ENCODE measurements around the gene TENT4B. TPM values are rescaled to one million over a fixed set of nuclear protein-coding genes. Genes with fewer than 3 reads are reported as not detected.

Gene TENT4B
- total RNA-seq, 1 donor from 2014 or later = 15.2 TPM

DNA sequence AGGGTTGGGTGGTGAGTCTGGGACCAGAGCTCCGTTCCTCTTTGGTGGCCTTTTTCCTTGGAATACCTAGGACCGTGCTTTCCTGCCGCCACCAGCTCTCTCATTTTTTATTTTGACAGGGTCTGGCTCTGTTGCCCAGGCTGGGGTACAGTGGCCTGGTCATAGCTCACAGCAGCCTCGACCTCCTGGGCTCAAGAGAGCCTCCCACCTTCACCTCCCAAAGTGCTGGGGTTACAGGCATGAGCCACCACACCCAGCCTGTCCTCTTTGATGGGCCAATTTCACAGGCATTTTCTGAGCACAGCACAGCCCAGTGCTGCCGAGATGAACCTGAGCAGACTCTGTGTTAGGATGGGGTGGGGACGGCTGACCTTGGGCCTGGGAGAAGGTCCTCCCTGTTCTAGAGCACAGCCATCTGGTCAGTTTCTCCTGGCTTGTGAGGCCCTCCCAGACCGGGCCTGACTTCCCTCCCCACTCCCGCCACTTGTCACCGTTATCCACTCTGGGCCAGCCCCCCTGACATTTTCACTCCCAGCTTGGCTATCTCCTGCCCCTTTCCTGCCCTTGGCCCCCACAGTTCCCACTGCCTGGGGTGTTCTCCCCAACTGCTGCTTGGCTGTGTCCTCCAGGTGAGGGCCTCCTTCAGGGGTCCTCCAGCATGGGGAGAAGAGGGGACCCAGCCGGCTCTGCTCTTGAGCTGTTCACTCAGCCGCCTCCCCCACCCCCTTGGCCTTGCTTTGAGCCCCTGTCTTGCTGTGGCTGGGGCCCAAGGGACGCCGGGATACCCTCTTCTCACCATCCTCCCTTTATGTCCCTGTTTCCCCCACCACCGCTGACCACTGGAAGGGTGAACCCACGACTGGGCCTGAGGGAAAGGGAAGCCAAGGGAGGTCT lies 118.3 kb downstream of the TENT4B start:
- peaks cover 2% of the 10 kb centered on the region for H3K9me3 Mint-ChIP-seq
- no peak for DNase-seq (ENCODE audit: low spot score)

DNA sequence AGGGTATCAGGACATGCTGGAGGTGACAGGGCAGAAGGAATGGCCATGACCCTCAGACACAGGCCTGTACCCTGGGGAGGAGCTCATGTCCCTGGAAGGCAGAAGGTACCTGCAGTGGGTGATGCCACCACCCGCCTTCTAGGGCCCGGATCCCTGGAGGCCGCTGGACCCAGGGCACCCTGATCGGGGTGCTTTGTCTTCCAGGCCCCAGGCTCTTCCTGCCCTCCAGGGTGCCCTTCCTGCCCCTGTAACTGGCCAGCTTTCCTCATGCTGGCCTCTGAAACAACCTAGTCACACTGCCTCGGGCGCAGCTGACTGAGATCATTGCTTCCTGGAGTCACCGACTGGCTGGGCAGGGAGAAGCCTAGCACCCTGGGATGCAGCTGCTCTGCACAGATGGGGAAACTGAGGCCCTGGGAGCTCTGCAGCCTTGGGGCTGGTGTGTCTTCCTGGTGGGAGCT lies 119.0 kb downstream of the TENT4B start:
- Histone ChIP-seq H3F3A (ENCODE audit: low read depth) (no peaks in the 10 kb centered on the region), H3K4me3 (no peak overlapping the region), H3K36me3 (no peaks in the 10 kb centered on the region), H3K4me1 (no peaks in the 10 kb centered on the region), H4K20me1 (ENCODE audit: low read depth) (no peaks in the 10 kb centered on the region), H3K27me3 (no peaks in the 10 kb centered on the region), H3K79me2 (ENCODE audit: low read depth) (no peaks in the 10 kb centered on the region), H3K4me2 (no peak overlapping the region), H3K9me3 (ENCODE audit: low read depth) (no peaks in the 10 kb centered on the region), H3K9ac (no peak overlapping the region), H3K27ac (no peak overlapping the region), H2AFZ (replicated peaks) (no peak overlapping the region)
- Mint-ChIP-seq H3K4me1 (peaks cover under 1% of the 10 kb centered on the region), H3K36me3 (no peaks in the 10 kb centered on the region), H3K27me3 (ENCODE audit: insufficient read depth, low read depth) (peaks cover 4% of the 10 kb centered on the region), H3K4me3 (no peak overlapping the region), H3K27ac (no peak overlapping the region), H3K9me3 (peaks cover 2% of the 10 kb centered on the region)
- no peak for TF ChIP-seq EZH2 (IDR thresholded peaks at IDR 0.05)
- TF ChIP-seq CTCF (IDR thresholded peaks at IDR 0.05) = no peak
- no peak for TF ChIP-seq EZH2phosphoT487 (IDR thresholded peaks at IDR 0.05)
- DNase-seq (ENCODE audit: low spot score) = no peak

More for the DNA sequence above, 118.3 kb downstream of the TENT4B start:
- Histone ChIP-seq H3K4me2 (no peak overlapping the region), H3K4me1 (peaks cover 3% of the 10 kb centered on the region), H3K36me3 (no peaks in the 10 kb centered on the region), H3K27ac (no peak overlapping the region), H4K20me1 (ENCODE audit: low read depth) (no peaks in the 10 kb centered on the region), H3K9ac (no peak overlapping the region), H3K9me3 (ENCODE audit: low read depth) (no peaks in the 10 kb centered on the region), H3F3A (ENCODE audit: low read depth) (no peaks in the 10 kb centered on the region), H3K79me2 (ENCODE audit: low read depth) (no peaks in the 10 kb centered on the region), H3K4me3 (no peak overlapping the region), H2AFZ (replicated peaks) (no peak overlapping the region), H3K27me3 (no peaks in the 10 kb centered on the region)
- H3K36me3 Mint-ChIP-seq = no peaks in the 10 kb centered on the region
- H3K27me3 Mint-ChIP-seq (ENCODE audit: insufficient read depth, low read depth) = peaks cover 4% of the 10 kb centered on the region
- no peak overlapping the region for H3K4me3 Mint-ChIP-seq
- H3K4me1 Mint-ChIP-seq = peaks cover 7% of the 10 kb centered on the region
- TF ChIP-seq EZH2 (IDR thresholded peaks at IDR 0.05) (no peak), CTCF (IDR thresholded peaks at IDR 0.05) (no peak), EZH2phosphoT487 (IDR thresholded peaks at IDR 0.05) (no peak)
- no peak overlapping the region for H3K27ac Mint-ChIP-seq

- Histone ChIP-seq H4K20me1 (ENCODE audit: low read depth) (no peaks in the 10 kb centered on the region), H3K27me3 (no peaks in the 10 kb centered on the region), H2AFZ (replicated peaks) (no peak overlapping the region), H3K4me3 (no peak overlapping the region), H3K27ac (no peak overlapping the region), H3K9ac (no peak overlapping the region), H3K4me1 (no peaks in the 10 kb centered on the region), H3K9me3 (ENCODE audit: low read depth) (no peaks in the 10 kb centered on the region), H3K4me2 (no peak overlapping the region), H3F3A (ENCODE audit: low read depth) (no peaks in the 10 kb centered on the region), H3K79me2 (ENCODE audit: low read depth) (no peaks in the 10 kb centered on the region), H3K36me3 (no peaks in the 10 kb centered on the region)
- no peaks in the 10 kb centered on the region for H3K36me3 Mint-ChIP-seq
- H3K4me3 Mint-ChIP-seq = no peak overlapping the region
- peaks cover 4% of the 10 kb centered on the region for H3K27me3 Mint-ChIP-seq (ENCODE audit: insufficient read depth, low read depth)
- H3K27ac Mint-ChIP-seq = no peak overlapping the region
- TF ChIP-seq EZH2phosphoT487 (IDR thresholded peaks at IDR 0.05) (no peak), CTCF (IDR thresholded peaks at IDR 0.05) (no peak)
- H3K9me3 Mint-ChIP-seq = peaks cover 2% of the 10 kb centered on the region
- DNase-seq (ENCODE audit: low spot score) = no peak
- H3K4me1 Mint-ChIP-seq = no peaks in the 10 kb centered on the region
Measured at GRCh38 chr16:50272687-50273381, 119.7 kb downstream of the TENT4B start.

Data from neural progenitor cell (in vitro differentiated cells).